IMR-90 (cell line): ENCODE results near the gene CORO1C. TPM values are rescaled to one million over a fixed set of nuclear protein-coding genes. Genes with fewer than 3 reads are reported as not detected.
A peak's percentile ranks its signal among the peaks of the same experiment; 100 is the strongest.

Experiments used
- ATAC-seq: fragments of 200-7000 bp; cut with Tn5 transposase; 2 replicates; pipeline ENCODE4 v1.9.1; 2020; ENCODE audit warnings: low read depth, mild to moderate bottlenecking, moderate library complexity
- BruUV-seq: library from RNA; stranded (reverse); fragments of 400-500 nt; replicated peaks from 2 replicates; lab custom pipeline; 2021; lab: Mats Ljungman, UMichigan
- CTCF ChIA-PET: fragments of 300-600 bp; formaldehyde crosslinking; extraction: SDS; loops from one replicate; lab custom pipeline; 2021; ENCODE audit warnings: antibody characterized with exemption; lab: Yijun Ruan, JAX
- POLR2A ChIA-PET: fragments of 300-600 bp; sonication (Branson Sonifier 250); formaldehyde crosslinking; loops from one replicate; lab custom pipeline; 2022; ENCODE audit warnings: antibody characterized with exemption; ENCODE audit not compliant: unreplicated experiment; lab: Charles Lee
- DNase-seq: peaks from one replicate; pipeline ENCODE4 v3.0.0; 2013
- H2AFZ ChIP-seq: replicated peaks from 2 replicates; pipeline ENCODE3; 2013; ENCODE audit warnings: low read length, mild to moderate bottlenecking; ENCODE audit not compliant: poor library complexity
- H2AK5ac ChIP-seq: 2 replicates; pipeline ENCODE4 v1.6.1; 2013; ENCODE audit warnings: low read depth, low read length, inconsistent platforms
- H2AK9ac ChIP-seq: replicated peaks from 2 replicates; pipeline ENCODE3; 2013; ENCODE audit warnings: mild to moderate bottlenecking, low read depth, low read length, moderate library complexity; ENCODE audit not compliant: poor library complexity
- H2BK120ac ChIP-seq: 2 replicates; pipeline ENCODE4 v1.6.1; 2013; ENCODE audit warnings: low read depth, low read length, inconsistent platforms
- H2BK15ac ChIP-seq: 3 replicates; pipeline ENCODE4 v1.6.1; 2013; ENCODE audit warnings: low read depth, low read length, inconsistent platforms
- H2BK20ac ChIP-seq: 2 replicates; pipeline ENCODE4 v1.6.1; 2013; ENCODE audit warnings: low read depth, mild to moderate bottlenecking, inconsistent platforms, low read length, moderate library complexity
- H2BK5ac ChIP-seq: 2 replicates; pipeline ENCODE4 v1.6.1; 2013; ENCODE audit warnings: mild to moderate bottlenecking, low read depth, low read length, inconsistent platforms; ENCODE audit not compliant: poor library complexity, severe bottlenecking
- H3K14ac ChIP-seq: replicated peaks from 2 replicates; pipeline ENCODE4 v1.6.1; 2013; ENCODE audit warnings: low read depth, low read length, inconsistent platforms
- H3K18ac ChIP-seq: 2 replicates; pipeline ENCODE4 v1.6.1; 2013; ENCODE audit warnings: low read depth, low read length, control low read depth
- H3K23ac ChIP-seq: 2 replicates; pipeline ENCODE4 v1.6.1; 2013; ENCODE audit warnings: low read depth, low read length, inconsistent platforms
- H3K27ac ChIP-seq: 2 replicates; pipeline ENCODE4 v1.5.1; 2013; ENCODE audit warnings: mild to moderate bottlenecking, control low read depth, low read length; ENCODE audit not compliant: insufficient read depth
- H3K27me3 ChIP-seq: 2 replicates; pipeline ENCODE4 v1.6.1; 2013; ENCODE audit warnings: low read length; ENCODE audit not compliant: control insufficient read depth, insufficient read depth
- H3K36me3 ChIP-seq: 2 replicates; pipeline ENCODE4 v1.6.1; 2013; ENCODE audit warnings: low read length, mixed read lengths; ENCODE audit not compliant: control insufficient read depth, insufficient read depth
- H3K4ac ChIP-seq: 2 replicates; pipeline ENCODE4 v1.6.1; 2013; ENCODE audit warnings: low read depth, low read length, inconsistent platforms
- H3K4me1 ChIP-seq: 2 replicates; pipeline ENCODE4 v1.6.1; 2013; ENCODE audit warnings: low read length, mixed read lengths; ENCODE audit not compliant: control insufficient read depth, insufficient read depth
- H3K4me2 ChIP-seq: 2 replicates; pipeline ENCODE4 v1.6.1; 2013; ENCODE audit warnings: low read depth, mild to moderate bottlenecking, control low read depth, low read length, moderate library complexity
- H3K4me3 ChIP-seq: 2 replicates; pipeline ENCODE4 v1.5.1; 2013; ENCODE audit warnings: low read depth, mild to moderate bottlenecking, control low read depth, low read length, moderate library complexity; ENCODE audit not compliant: insufficient read depth
- H3K56ac ChIP-seq: 2 replicates; pipeline ENCODE4 v1.6.1; 2013; ENCODE audit warnings: low read length, inconsistent platforms; ENCODE audit not compliant: insufficient read depth; ENCODE audit errors: extremely low read depth
- H3K79me1 ChIP-seq, 2 experiments: 2 replicates each; pipeline ENCODE4 v1.6.1; 2013; ENCODE audit warnings: low read length in 2 of 2, inconsistent platforms in 1 of 2, low read depth in 1 of 2
- H3K9ac ChIP-seq: 2 replicates; pipeline ENCODE4 v1.6.1; 2013; ENCODE audit warnings: low read depth, low read length, control low read depth
- H3K9me1 ChIP-seq: 2 replicates; pipeline ENCODE4 v1.6.1; 2013; ENCODE audit warnings: low read length, inconsistent platforms; ENCODE audit not compliant: insufficient read depth
- H3K9me3 ChIP-seq: 2 replicates; pipeline ENCODE4 v1.6.1; 2013; ENCODE audit warnings: low read length; ENCODE audit not compliant: control insufficient read depth, insufficient read depth
- H4K20me1 ChIP-seq: 2 replicates; pipeline ENCODE4 v1.6.1; 2013; ENCODE audit warnings: low read length, inconsistent platforms; ENCODE audit not compliant: insufficient read depth
- H4K5ac ChIP-seq: 2 replicates; pipeline ENCODE4 v1.6.1; 2013; ENCODE audit warnings: mild to moderate bottlenecking, low read depth, low read length, control low read depth
- H4K8ac ChIP-seq, 2 experiments: 2 replicates each; pipeline ENCODE4 v1.6.1; 2013; ENCODE audit warnings: low read depth in 2 of 2, low read length in 2 of 2, control low read depth in 1 of 2, inconsistent platforms in 1 of 2
- H4K91ac ChIP-seq: 2 replicates; pipeline ENCODE4 v1.6.1; 2013; ENCODE audit warnings: low read depth, low read length, inconsistent platforms; ENCODE audit not compliant: insufficient read depth
- BHLHE40 ChIP-seq: fragments of 150-350 bp; IDR thresholded peaks from 2 replicates; pipeline ENCODE4 v1.6.1; 2016; ENCODE audit warnings: mild to moderate bottlenecking, low read depth, low read length
- CHD1 ChIP-seq: IDR thresholded peaks from 2 replicates; pipeline ENCODE4 v1.6.1; 2012; ENCODE audit warnings: low read depth, low read length, improper control_type of control experiment
- FOS ChIP-seq: fragments of 150-350 bp; IDR thresholded peaks from 2 replicates; pipeline ENCODE4 v1.6.1; 2016; ENCODE audit warnings: low read depth, low read length
- MAFK ChIP-seq: IDR thresholded peaks from 2 replicates; pipeline ENCODE4 v1.6.1; 2012; ENCODE audit warnings: low read depth, low read length, improper control_type of control experiment
- MAZ ChIP-seq: IDR thresholded peaks from 2 replicates; pipeline ENCODE4 v1.6.1; 2012; ENCODE audit warnings: low read depth, mild to moderate bottlenecking, low read length, improper control_type of control experiment, moderate library complexity, borderline replicate concordance
- NFE2L2 ChIP-seq: fragments of 150-350 bp; IDR thresholded peaks from 2 replicates; pipeline ENCODE4 v1.6.1; 2016; ENCODE audit warnings: low read depth, mild to moderate bottlenecking, low read length
- POLR2A ChIP-seq: IDR thresholded peaks from 2 replicates; pipeline ENCODE4 v1.6.1; 2012; ENCODE audit warnings: mild to moderate bottlenecking, low read depth, low read length
- RCOR1 ChIP-seq: IDR thresholded peaks from 2 replicates; pipeline ENCODE4 v1.6.1; 2012; ENCODE audit warnings: mild to moderate bottlenecking, low read length, improper control_type of control experiment; ENCODE audit not compliant: insufficient replicate concordance
- RFX5 ChIP-seq: IDR thresholded peaks from 2 replicates; pipeline ENCODE4 v1.8.0; 2012; ENCODE audit warnings: low read depth, mild to moderate bottlenecking, low read length, moderate library complexity
- SMC3 ChIP-seq: fragments of 150-350 bp; IDR thresholded peaks from 2 replicates; pipeline ENCODE4 v1.6.1; 2016; ENCODE audit warnings: low read depth, mild to moderate bottlenecking, antibody characterized with exemption, low read length, moderate library complexity
- WGBS, 2 experiments: methylation state at CpG; one replicate each; pipeline versions ENCODE4 v1.1.5 to v1.1.7; 2013; ENCODE audit warnings: missing lambda C conversion rate in 2 of 2; ENCODE audit not compliant: insufficient read length in 1 of 2; ENCODE audit errors: extremely low coverage in 2 of 2; 5-methylcytosine and 5-hydroxymethylcytosine counted together
- dilution Hi-C: fragments of 300-500 bp; cut with HindIII; formaldehyde crosslinking; loops from one replicate; pipeline ENCODE4 v1.14.3; 2018; ENCODE audit warnings: low sequenced_read_pairs; ENCODE audit not compliant: unreplicated experiment
- in situ Hi-C: fragments of 300-500 bp; cut with MboI; formaldehyde crosslinking; loops from 3 replicates; pipeline ENCODE4 v1.14.3; 2019; ENCODE audit warnings: low sequenced_read_pairs, inconsistent platforms, mixed read lengths
- intact Hi-C: fragments of 100-400 bp; cut with micrococcal nuclease; formaldehyde crosslinking; loops from 2 replicates; pipeline ENCODE4 v1.10.0; 2022
- polyA plus RNA-seq, 3 experiments: library from polyadenylated mRNA; depleted of rRNA; stranded (reverse); fragments of >200 nt; gene quantifications; 2 replicates each; pipeline ENCODE4 v1.2.3, GENCODE V29; 2012; ENCODE audit warnings: low replicate concordance in 1 of 3
- total RNA-seq: library from RNA; depleted of rRNA; stranded (reverse); fragments of >200 nt; gene quantifications from 2 replicates; pipeline ENCODE4 v1.2.3, GENCODE V29; 2012
- TF ChIP-seq, protein P1 (sequence below): conservative IDR thresholded peaks from 2 replicates; pipeline ENCODE4 v1.5.1; 2012; ENCODE audit warnings: mild to moderate bottlenecking, low read depth, low read length, improper control_type of control experiment

CORO1C gene
- total and polyA plus RNA-seq, 2 of the 4 experiments (the other 2 are of a cell fraction): 675 to 1,100 TPM

DNA sequence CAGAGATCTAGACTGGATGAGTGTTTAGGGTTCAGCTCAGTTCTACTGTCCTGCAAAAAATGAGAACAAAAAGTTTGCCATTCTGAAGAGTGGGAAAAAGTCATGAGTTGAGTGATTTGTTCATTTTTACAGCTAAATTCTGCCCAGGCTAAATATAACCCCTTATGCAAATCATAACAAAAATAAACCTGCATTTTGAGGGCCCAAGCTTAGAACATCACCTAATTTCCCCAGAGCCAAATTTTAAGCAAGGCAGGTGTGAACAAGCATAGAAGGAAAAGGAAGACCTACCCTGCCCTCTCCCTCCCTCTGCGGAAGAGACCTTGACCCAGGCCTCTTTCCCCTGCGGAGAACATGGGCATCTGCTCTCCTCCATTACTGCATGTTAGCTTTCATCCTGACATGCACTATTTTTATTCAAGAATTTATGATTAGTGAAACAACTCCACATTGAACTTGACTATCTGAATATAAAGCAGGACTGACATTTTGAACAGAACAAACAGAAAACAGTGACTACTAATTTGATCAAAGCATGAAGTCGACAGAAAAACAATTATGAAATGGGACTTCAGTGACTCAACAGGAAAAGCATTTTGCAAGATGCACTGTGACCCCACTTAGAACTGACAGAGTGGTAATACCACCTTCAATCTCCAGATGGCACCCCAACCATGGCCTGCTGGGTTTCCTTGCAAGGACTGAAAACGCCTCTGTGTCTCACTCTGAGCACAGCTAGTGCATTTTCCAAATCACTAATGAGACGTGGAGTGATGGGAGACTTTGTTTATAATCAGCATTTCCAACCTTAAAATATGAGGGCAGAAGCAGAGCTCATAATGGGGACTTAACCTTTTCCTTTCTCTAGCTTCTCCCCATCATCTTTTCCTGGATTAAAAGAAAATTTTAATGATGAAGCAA, 66.7 kb downstream of the CORO1C start (continued):
- TF ChIP-seq RFX5 (no peak), FOS (peak; percentile 84)

DNA sequence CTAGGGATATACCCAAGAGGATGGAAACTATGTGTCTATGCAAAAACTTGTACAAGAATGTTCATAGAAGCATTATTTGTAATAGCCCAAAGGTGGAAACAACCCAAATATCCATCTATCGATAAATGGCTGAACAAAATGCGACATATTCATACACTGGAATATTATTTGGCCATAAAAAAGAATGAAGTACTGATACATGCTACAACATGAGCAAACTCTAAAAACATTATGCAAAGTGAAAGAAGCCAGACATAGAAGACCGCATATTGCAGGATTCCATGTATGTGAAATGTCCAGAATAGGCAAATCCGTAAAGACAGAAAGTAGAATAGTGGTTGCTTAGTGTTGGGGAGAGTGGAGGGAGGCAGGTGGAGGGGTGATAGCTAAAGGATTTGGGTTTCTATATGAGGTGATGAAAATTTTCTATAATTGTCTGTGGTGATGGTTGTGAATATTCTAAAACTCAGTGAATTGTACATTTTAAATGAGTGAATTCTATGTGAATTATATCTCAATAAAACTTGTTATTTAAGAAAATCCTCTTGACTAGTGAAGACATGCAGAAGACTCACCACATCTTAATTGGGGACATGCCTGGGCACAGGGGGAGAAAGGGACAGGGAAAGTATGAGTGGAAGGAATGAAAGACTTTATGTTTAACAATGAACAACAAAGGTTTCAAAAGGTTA, 67.8 kb downstream of the CORO1C start:
- no peak overlapping the region for H2AK9ac ChIP-seq
- peak overlapping the region; percentile 81 for H2BK5ac ChIP-seq
- no peak overlapping the region for H3K4me2 ChIP-seq
- H3K9me3 ChIP-seq: no peaks in the 10 kb centered on the region
- no peak overlapping the region for H3K4ac ChIP-seq
- no peak overlapping the region for H2BK120ac ChIP-seq
- no peak overlapping the region; the same call in 1 of the 2 replicates for H2AK5ac ChIP-seq
- WGBS, 2 experiments: no CpG with 5 or more reads among the region's 4 CpGs
- dilution Hi-C loops (no loop called here), in situ Hi-C loops (no loop called here), intact Hi-C loops (loop anchor here (1.0 to 10.0 kb wide), 5 partner anchors 28 to 431 kb away; partner anchors contain the start of genes ALKBH2 and UNG)
- peaks cover 12% of the 10 kb centered on the region for H3K9me1 ChIP-seq
- no peak overlapping the region for H4K91ac ChIP-seq
- H3K4me1 ChIP-seq: peaks cover 30% of the 10 kb centered on the region
- H3K4me3 ChIP-seq: no peak overlapping the region
- ATAC-seq: no peak
- no peaks in the 10 kb centered on the region for H3K27me3 ChIP-seq
- H3K14ac ChIP-seq: no peak overlapping the region
- H4K20me1 ChIP-seq: peaks cover 81% of the 10 kb centered on the region
- POLR2A ChIA-PET: interaction anchor here (0.6 to 0.9 kb wide), 2 partner anchors 27 to 64 kb away, joined by 3 to 4 read pairs; no protein-coding TSS in a partner anchor
- H3K9ac ChIP-seq: no peak overlapping the region
- no peak overlapping the region for H2BK15ac ChIP-seq
- H3K18ac ChIP-seq: peak overlapping the region; percentile 38; the same call in 1 of the 2 replicates
- no peak overlapping the region for H4K8ac ChIP-seq
- 0 out of 2 replicates have a peak overlapping the region, but pooled peaks have one; percentile 44 for H3K23ac ChIP-seq
- peaks cover 14% of the 10 kb centered on the region for H3K36me3 ChIP-seq
- DNase-seq: no peak
- BruUV-seq: no TSS peak
- H4K5ac ChIP-seq: no peak overlapping the region; the same call in 1 of the 2 replicates
- no peak overlapping the region; the same call in 1 of the 2 replicates for H3K27ac ChIP-seq
- no peak overlapping the region for H2BK20ac ChIP-seq
- H3K79me1 ChIP-seq: peaks cover 9 to 61% of the 10 kb centered on the region in 2 experiments; a peak in 3 of 4 replicates
- no peak overlapping the region for H3K56ac ChIP-seq
- no peak overlapping the region for H2AFZ ChIP-seq
- CTCF ChIA-PET: interaction anchor here (1.3 to 4.8 kb wide), 3 partner anchors 20 to 287 kb away, joined by 3 to 32 read pairs (median 8); no protein-coding TSS in a partner anchor
- TF ChIP-seq NFE2L2: no peak
- no peak for TF ChIP-seq POLR2A
- no peak for TF ChIP-seq SMC3
- TF ChIP-seq MAFK: no peak
- TF ChIP-seq CHD1: no peak
- no peak for TF ChIP-seq BHLHE40
- TF ChIP-seq, protein P1, sequence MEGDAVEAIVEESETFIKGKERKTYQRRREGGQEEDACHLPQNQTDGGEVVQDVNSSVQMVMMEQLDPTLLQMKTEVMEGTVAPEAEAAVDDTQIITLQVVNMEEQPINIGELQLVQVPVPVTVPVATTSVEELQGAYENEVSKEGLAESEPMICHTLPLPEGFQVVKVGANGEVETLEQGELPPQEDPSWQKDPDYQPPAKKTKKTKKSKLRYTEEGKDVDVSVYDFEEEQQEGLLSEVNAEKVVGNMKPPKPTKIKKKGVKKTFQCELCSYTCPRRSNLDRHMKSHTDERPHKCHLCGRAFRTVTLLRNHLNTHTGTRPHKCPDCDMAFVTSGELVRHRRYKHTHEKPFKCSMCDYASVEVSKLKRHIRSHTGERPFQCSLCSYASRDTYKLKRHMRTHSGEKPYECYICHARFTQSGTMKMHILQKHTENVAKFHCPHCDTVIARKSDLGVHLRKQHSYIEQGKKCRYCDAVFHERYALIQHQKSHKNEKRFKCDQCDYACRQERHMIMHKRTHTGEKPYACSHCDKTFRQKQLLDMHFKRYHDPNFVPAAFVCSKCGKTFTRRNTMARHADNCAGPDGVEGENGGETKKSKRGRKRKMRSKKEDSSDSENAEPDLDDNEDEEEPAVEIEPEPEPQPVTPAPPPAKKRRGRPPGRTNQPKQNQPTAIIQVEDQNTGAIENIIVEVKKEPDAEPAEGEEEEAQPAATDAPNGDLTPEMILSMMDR: no peak
- no peak for TF ChIP-seq MAZ
- TF ChIP-seq RCOR1: no peak
